ENCODE results near the gene NKTR.

Gene NKTR

DNA sequence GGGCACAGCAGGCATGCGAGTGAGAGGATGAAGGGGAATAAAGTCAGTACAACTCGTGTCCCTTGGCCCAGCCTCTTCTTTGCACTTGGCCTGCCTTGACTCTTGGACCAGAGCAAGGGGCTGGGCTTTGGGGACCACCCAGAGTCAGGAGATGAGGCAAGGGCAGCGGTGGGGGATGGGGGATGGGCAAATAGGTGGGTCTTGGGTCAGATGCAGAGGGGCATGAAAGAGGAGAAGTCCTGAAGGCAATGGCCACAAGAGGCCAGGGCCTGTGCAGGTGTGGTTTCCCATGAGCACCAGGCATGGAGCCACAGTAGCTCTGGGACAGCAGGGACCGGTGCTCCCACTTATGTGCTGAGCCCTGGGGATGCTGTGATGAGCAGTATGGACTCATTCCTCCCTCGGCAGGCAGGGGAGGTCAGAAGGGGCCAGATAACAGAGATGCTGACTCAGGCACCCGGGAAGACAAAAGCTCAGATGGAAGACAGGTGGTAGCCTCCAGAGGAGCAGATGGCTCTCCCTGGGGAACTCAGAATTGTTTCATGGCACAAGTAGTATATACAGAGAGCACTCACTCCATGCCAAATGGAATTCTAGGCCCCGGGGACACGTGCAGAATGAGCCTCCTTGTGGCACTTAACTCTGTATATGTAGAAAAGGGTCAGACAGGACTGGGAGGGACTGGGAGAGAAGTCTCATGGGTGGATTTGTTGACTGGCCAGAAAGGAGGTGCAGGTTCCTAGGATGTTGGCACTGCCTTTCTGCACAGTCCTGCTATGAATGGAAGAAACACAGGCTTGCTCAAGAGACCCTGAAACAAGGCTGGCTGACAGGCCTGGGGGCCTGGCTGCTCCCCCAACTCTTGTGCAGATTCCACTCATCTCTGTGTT lies 67.3 kb downstream of the NKTR start:
- Mint-ChIP-seq H3K4me1 (ENCODE audit: low read depth) (no peaks in the 10 kb centered on the region), H3K4me3 (no peak overlapping the region), H3K9me3 (no peaks in the 10 kb centered on the region), H3K36me3 (ENCODE audit: low read depth) (no peaks in the 10 kb centered on the region), H3K27me3 (ENCODE audit: low read depth) (peaks cover 3% of the 10 kb centered on the region), H3K27ac (no peak overlapping the region)

DNA sequence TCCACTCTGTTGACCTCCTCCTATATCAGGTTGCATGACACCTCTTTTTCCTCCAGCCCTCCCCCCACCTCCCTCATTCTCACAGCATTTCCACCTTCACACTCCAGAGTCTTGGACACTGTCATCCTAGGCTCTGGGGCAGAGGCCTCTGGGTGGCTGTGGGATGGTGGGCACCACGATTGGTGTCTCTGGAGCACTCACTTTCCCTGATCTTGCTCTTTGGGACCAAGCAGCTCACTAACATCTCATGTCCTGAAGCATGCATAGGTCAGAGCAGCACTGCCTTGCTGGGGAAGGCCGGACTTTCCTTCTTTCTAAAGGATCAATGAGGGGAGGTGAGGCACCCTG lies 67.9 kb downstream of the NKTR start:
- Mint-ChIP-seq H3K36me3 (ENCODE audit: low read depth) (no peaks in the 10 kb centered on the region), H3K27me3 (ENCODE audit: low read depth) (peaks cover 4% of the 10 kb centered on the region), H3K27ac (no peak overlapping the region), H3K4me3 (no peak overlapping the region), H3K9me3 (no peaks in the 10 kb centered on the region), H3K4me1 (ENCODE audit: low read depth) (no peaks in the 10 kb centered on the region)

DNA sequence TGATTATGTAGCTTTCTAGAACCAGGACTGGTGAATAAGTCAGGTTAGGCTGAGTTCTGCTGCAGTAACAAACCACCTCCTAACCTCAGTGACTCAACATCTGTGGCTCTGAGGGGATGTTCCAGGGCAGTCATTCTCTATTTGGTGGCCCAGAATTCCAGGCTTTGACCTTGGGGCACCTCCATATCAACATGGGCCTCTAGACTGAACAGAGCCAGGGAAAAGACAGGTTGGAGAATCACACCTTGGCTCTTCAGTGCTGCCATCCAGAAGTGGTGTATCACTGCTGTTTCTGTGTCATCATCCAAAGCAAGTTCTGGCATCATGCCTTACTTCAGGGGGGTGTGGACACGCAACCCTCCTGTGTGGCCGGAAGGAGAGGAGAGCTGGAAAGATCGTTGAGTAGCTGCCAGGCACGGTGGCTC lies 68.3 kb downstream of the NKTR start:
- no peaks in the 10 kb centered on the region for H3K36me3 Mint-ChIP-seq (ENCODE audit: low read depth)
- H3K27ac Mint-ChIP-seq: no peak overlapping the region
- no peaks in the 10 kb centered on the region for H3K9me3 Mint-ChIP-seq
- H3K27me3 Mint-ChIP-seq (ENCODE audit: low read depth): peaks cover 4% of the 10 kb centered on the region
- no peaks in the 10 kb centered on the region for H3K4me1 Mint-ChIP-seq (ENCODE audit: low read depth)
- H3K4me3 Mint-ChIP-seq: no peak overlapping the region

DNA sequence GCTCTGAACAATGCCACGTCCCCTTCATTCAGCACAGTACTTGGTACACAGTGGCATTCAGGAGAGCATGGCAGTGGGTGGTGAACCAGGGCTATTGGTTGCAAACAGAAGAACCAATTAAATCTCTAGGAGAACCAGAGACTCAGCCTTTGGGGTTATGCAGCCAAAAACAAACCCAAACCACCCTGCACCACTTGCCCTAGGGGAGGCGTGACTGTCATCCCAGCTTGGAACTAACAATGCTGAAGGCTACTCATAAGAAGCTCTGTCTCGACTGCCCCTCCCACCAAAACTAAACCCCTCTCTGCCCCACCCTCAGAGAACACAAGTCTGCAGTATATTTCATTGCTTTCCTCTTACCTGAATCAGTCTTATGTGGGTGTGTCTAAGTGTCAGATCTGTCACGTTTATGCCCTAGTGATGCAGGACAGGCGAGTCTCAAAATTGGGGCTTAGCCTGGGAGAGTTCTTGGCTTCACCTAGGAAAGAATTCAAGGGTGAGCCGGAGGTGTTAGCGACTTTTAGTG lies 69.6 kb downstream of the NKTR start:
- Mint-ChIP-seq H3K4me1 (ENCODE audit: low read depth) (no peaks in the 10 kb centered on the region), H3K36me3 (ENCODE audit: low read depth) (no peaks in the 10 kb centered on the region), H3K27ac (no peak overlapping the region), H3K27me3 (ENCODE audit: low read depth) (peaks cover 12% of the 10 kb centered on the region), H3K4me3 (no peak overlapping the region), H3K9me3 (no peaks in the 10 kb centered on the region)

DNA sequence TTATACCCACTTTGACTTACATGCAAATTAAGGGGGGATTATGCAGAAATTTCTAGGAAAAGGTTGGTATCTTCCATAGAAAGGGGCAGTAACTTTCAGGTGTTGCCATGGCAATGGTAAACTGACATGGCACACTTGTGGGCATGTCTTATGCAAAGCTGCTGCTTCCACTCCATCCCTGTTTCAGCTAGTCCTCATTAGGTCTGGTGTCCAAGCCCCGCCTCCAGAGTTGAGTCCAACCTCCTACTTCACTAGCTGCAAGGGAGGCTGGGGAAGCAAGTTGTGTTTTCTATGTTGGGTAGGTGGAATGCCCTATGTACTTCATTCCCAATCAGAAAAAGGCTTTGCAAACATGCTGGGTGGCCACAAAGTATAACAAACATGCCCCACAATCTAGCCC lies 70.2 kb downstream of the NKTR start:
- no peak overlapping the region for H3K27ac Mint-ChIP-seq
- no peaks in the 10 kb centered on the region for H3K36me3 Mint-ChIP-seq (ENCODE audit: low read depth)
- H3K4me3 Mint-ChIP-seq: no peak overlapping the region
- H3K9me3 Mint-ChIP-seq: no peaks in the 10 kb centered on the region
- H3K27me3 Mint-ChIP-seq (ENCODE audit: low read depth): peaks cover 14% of the 10 kb centered on the region
- no peaks in the 10 kb centered on the region for H3K4me1 Mint-ChIP-seq (ENCODE audit: low read depth)

DNA sequence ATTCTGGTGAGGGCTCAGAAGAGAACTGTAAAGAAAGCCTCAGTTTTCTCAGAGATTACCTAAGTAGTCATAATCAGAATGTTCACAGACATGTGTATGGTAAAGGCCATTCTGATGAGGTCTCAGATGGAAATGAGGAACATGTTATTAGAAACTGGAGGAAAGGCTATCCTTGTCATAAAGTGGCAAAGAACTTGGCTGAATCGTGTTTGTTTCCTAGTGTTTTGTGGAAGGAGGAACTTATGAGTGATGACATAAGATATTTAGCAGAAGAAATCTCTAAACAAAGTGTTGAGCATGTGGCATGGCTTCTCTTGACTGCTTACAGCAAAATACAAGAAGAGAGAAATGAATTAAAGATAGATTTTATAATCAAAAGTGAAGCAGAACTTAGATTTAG lies 72.0 kb downstream of the NKTR start:
- Mint-ChIP-seq H3K9me3 (peaks cover 10% of the 10 kb centered on the region), H3K36me3 (ENCODE audit: low read depth) (no peaks in the 10 kb centered on the region), H3K27me3 (ENCODE audit: low read depth) (peaks cover 14% of the 10 kb centered on the region), H3K4me3 (no peak overlapping the region), H3K4me1 (ENCODE audit: low read depth) (no peaks in the 10 kb centered on the region), H3K27ac (no peak overlapping the region)

DNA sequence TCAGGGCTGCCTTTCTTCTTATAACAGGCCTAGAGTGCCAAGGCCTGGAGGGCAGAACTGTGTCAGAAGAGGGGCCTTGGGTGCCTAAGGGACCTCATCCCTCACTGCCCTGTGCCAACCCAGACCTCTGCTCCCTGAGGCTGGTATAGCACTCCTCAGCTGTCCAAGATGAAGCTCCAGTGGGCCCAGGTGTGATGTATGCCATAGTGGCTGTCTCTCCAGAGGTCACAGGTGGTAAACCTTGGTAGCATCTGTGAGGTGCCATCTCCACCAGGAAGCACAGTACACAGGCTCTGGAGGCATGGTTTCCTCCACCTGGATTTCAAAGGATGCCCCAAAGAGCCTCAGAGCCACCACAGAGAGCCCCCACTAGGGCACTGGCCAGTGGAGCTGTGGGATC lies 72.6 kb downstream of the NKTR start:
- no peak overlapping the region for H3K4me3 Mint-ChIP-seq
- H3K9me3 Mint-ChIP-seq: peaks cover 16% of the 10 kb centered on the region
- no peaks in the 10 kb centered on the region for H3K36me3 Mint-ChIP-seq (ENCODE audit: low read depth)
- H3K27me3 Mint-ChIP-seq (ENCODE audit: low read depth): peaks cover 14% of the 10 kb centered on the region
- H3K27ac Mint-ChIP-seq: no peak overlapping the region
- no peaks in the 10 kb centered on the region for H3K4me1 Mint-ChIP-seq (ENCODE audit: low read depth)

DNA sequence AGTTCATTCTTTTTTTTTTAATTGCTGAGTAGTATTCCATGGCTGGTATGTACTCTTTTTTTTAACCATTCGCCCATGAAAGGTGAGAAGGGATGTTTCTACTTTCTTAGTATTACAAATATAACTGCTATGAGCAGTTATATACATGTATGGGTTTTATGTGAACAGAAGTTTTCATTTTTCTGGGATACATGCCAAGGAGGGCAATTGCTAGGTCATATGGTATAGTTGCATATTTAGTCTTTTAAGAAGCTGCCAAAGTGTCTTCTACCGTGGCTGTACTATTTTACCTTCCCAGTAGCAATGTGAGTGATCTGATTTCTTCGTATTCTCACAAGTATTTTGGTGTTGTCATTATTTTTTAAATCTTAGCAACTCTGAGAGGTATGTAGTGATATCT lies 73.7 kb downstream of the NKTR start:
- no peak overlapping the region for H3K27ac Mint-ChIP-seq
- H3K4me1 Mint-ChIP-seq (ENCODE audit: low read depth): no peaks in the 10 kb centered on the region
- no peaks in the 10 kb centered on the region for H3K36me3 Mint-ChIP-seq (ENCODE audit: low read depth)
- peaks cover 20% of the 10 kb centered on the region for H3K9me3 Mint-ChIP-seq
- no peak overlapping the region for H3K4me3 Mint-ChIP-seq
- peaks cover 19% of the 10 kb centered on the region for H3K27me3 Mint-ChIP-seq (ENCODE audit: low read depth)

DNA sequence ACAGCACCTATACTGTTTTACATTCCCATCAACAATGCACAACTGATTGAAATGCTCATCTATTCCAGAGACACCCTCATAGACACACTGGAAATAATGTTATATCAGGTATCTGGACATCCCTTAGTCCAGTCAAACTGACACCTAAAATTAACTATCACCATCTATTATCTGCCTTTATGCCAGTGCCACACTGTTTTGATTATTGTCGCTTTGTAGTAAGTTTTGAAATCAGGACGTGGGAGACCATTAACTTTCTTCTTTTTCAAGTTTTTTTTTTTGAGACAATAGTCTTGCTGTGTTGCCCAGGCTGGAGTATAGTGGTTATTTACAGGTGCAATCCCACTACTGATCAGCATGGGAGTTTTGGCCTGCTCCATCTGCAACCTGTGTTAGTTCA lies 75.4 kb downstream of the NKTR start:
- Mint-ChIP-seq H3K9me3 (peaks cover 21% of the 10 kb centered on the region), H3K36me3 (ENCODE audit: low read depth) (no peaks in the 10 kb centered on the region), H3K4me3 (no peak overlapping the region), H3K4me1 (ENCODE audit: low read depth) (no peaks in the 10 kb centered on the region), H3K27me3 (ENCODE audit: low read depth) (peaks cover 20% of the 10 kb centered on the region), H3K27ac (no peak overlapping the region)

DNA sequence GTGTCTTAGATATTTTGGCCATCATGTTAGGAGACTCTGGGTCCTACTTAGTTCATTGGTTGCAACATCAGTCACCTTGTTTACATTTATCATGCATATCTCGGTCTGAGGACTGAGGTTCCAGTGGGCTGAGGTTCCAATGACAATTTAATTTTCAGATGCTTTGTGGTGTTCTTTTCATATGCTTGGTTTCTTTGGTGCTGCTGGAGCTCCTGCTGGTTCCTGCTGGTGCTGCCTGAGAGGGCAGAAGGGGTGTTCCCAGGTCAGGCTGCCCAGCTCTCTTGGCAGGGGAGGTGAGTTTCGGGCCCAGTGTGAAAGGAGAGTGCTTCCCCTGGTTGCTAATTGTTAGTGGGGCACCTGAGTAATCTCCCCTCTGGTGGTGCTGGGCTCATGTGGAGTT lies 78.0 kb downstream of the NKTR start:
- Mint-ChIP-seq H3K4me1 (ENCODE audit: low read depth) (no peaks in the 10 kb centered on the region), H3K27ac (no peak overlapping the region), H3K9me3 (peaks cover 21% of the 10 kb centered on the region), H3K27me3 (ENCODE audit: low read depth) (peaks cover 20% of the 10 kb centered on the region), H3K36me3 (ENCODE audit: low read depth) (no peaks in the 10 kb centered on the region), H3K4me3 (no peak overlapping the region)

DNA sequence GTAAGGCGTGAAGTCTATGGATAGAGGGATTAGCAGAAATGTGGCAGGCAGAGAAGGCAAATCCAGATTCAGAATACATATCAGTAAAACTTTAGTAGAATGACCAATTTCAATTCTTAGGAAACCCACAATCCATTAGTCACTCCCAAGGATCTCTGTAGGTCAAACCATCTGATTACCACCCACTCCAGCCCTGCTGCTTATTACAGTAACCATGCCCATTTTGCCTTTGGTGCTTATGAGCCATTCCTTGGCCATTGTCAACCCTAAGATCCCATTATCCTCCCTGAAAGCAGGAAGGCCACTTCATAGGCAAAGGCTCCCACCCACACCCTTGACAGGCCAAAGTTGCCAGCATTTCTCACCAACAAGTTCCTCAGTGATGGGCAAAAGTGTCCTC lies 79.8 kb downstream of the NKTR start:
- Mint-ChIP-seq H3K4me3 (no peak overlapping the region), H3K36me3 (ENCODE audit: low read depth) (no peaks in the 10 kb centered on the region), H3K4me1 (ENCODE audit: low read depth) (no peaks in the 10 kb centered on the region), H3K9me3 (peaks cover 21% of the 10 kb centered on the region), H3K27me3 (ENCODE audit: low read depth) (peaks cover 10% of the 10 kb centered on the region), H3K27ac (no peak overlapping the region)

DNA sequence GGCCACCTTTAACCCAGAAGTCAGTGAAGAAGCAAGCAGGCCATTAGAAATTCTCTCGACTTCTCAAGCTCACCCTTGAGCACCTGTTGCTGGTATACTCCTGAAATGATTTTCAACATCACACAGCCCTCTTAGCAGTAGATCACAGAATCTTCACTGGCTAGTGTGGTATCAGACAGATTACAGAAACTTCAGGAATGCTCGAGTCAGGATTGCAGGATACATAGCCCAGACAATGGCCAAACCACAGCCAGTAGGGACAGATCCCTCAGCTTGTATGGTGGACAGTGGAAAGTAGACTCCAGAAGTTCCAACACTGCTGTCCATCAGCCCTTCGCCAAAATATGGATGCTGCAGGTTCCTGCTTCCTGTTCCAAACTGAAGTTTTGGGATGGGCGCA lies 80.3 kb downstream of the NKTR start:
- peaks cover 21% of the 10 kb centered on the region for H3K9me3 Mint-ChIP-seq

DNA sequence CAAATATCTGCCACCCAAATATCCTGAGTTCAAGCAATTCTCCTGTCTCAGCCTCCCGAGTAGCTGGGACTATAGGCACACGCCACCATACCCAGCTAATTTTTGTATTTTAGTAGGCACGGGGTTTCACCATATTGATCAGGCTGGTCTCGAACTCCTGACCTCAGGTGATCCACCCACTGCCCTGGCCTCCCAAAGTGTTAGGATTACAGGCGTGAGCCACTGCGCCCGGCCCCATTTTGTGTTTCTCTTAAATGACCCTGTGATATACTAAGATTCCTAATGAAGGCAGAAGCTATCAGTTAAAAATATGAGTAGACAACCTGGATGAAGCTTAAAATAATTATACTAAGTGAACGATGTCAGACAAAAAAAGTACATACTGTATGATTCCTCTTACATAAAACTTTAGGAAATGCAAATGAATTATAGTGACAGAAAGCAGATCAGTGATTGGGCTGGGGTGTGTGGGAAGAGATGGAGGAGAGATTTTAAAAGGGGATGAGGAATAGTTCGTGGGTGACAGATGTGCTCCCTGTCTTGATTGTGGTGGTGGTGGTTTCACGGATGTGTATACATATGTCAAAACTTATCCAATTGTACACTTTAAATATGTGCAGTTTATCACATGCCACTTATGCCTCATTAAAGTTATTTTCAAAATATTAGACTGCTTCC lies 81.0 kb downstream of the NKTR start:
- no peaks in the 10 kb centered on the region for H3K36me3 Mint-ChIP-seq (ENCODE audit: low read depth)
- peaks cover 2% of the 10 kb centered on the region for H3K4me1 Mint-ChIP-seq (ENCODE audit: low read depth)
- peaks cover 21% of the 10 kb centered on the region for H3K9me3 Mint-ChIP-seq
- H3K27ac Mint-ChIP-seq: no peak overlapping the region
- no peak overlapping the region for H3K4me3 Mint-ChIP-seq
- peaks cover 14% of the 10 kb centered on the region for H3K27me3 Mint-ChIP-seq (ENCODE audit: low read depth)

More for the DNA sequence above, 80.3 kb downstream of the NKTR start:
- Mint-ChIP-seq H3K4me3 (no peak overlapping the region), H3K27me3 (ENCODE audit: low read depth) (peaks cover 12% of the 10 kb centered on the region), H3K27ac (no peak overlapping the region), H3K4me1 (ENCODE audit: low read depth) (peaks cover under 1% of the 10 kb centered on the region), H3K36me3 (ENCODE audit: low read depth) (no peaks in the 10 kb centered on the region)

DNA sequence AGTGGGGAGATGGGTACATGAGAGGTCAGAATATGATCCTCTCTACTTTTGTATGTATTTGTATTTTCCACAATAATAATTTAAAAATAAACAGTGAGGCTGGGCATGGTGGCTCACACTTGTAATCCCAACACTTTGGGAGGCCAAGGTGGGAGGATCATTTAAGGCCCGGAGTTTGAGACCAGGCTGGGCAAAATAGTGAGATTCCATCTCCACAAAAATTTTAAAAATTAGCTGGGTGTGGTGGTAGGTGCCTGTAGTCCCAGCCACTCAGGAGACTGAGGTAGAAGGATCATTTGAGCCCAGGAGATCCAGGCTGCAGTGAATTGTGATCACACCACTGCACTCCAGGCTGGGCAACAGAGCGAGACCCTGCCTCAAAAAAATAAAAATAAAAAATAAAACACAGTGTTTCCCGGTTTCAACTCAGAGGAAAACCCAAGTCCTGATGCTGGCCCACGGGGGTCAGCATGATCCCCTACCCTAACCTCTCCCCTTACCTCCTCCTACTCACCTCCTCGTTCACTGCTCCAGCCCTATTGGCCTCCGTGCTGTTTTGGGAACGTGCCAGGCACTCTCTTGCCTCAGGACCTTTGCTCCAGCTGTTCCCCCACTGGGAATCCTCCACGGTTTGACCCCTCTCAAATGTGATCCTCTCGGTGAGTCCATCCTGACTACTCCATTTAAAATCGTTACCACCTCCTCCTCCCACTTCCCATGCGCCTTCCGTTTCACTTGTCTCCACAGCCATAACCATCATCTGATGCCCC lies 82.0 kb downstream of the NKTR start:
- H3K36me3 Mint-ChIP-seq (ENCODE audit: low read depth): no peaks in the 10 kb centered on the region
- H3K4me3 Mint-ChIP-seq: no peak overlapping the region
- peaks cover 22% of the 10 kb centered on the region for H3K27me3 Mint-ChIP-seq (ENCODE audit: low read depth)
- no peak overlapping the region for H3K27ac Mint-ChIP-seq
- peaks cover 2% of the 10 kb centered on the region for H3K4me1 Mint-ChIP-seq (ENCODE audit: low read depth)
- H3K9me3 Mint-ChIP-seq: peaks cover 11% of the 10 kb centered on the region

All from T-helper 1 cell treated with Interleukin-12 subunit alpha and Interleukin-12 subunit beta and Interleukin-4 antibody, amounts not matched to agents 30 μg/mL and 1 μg/mL, for 36 hours (primary cell).